Esophagus muscularis mucosa (tissue), 4 donors: ENCODE data around the gene TWSG1. TPM values are rescaled to one million over a fixed set of nuclear protein-coding genes. Genes with fewer than 3 reads are reported as not detected.
A peak's percentile ranks its signal among the peaks of the same experiment; 100 is the strongest.

ENCODE experiments used
- DNase-seq: peaks from one replicate; pipeline ENCODE4 v3.0.0-alpha.2; 2017; ENCODE audit errors: extremely low spot score
- H3K27ac ChIP-seq, 4 donors: fragments of 200-600 bp; sonication (generic); replicated peaks in 1 of 4; 1 replicate in 3 of 4; 2 replicates in 1 of 4; pipeline ENCODE4 v1.5.1; 2016 to 2019; ENCODE audit warnings: mild to moderate bottlenecking in 1 of 4
- H3K27me3 ChIP-seq, 4 donors: fragments of 200-600 bp; sonication (generic); one replicate each; pipeline versions ENCODE4 v1.5.1 to v1.6.0; 2016 to 2019
- H3K36me3 ChIP-seq, 4 donors: fragments of 200-600 bp; sonication (generic); one replicate each; pipeline ENCODE4 v1.5.1; 2016 to 2019
- H3K4me1 ChIP-seq, 4 donors: fragments of 200-600 bp; sonication (generic); one replicate each; pipeline ENCODE4 v1.5.1; 2016 to 2019
- H3K4me3 ChIP-seq, 4 donors: fragments of 200-600 bp; sonication (generic); 1 replicate in 2 of 4; 2 replicates in 2 of 4; pipeline ENCODE4 v1.5.1; 2016 to 2019; ENCODE audit warnings: mild to moderate bottlenecking in 4 of 4, moderate library complexity in 1 of 4
- H3K9me3 ChIP-seq, 4 donors: fragments of 200-600 bp; sonication (generic); 1 replicate in 3 of 4; 2 replicates in 1 of 4; pipeline ENCODE4 v1.5.1; 2016 to 2019
- CTCF ChIP-seq, 3 experiments: fragments of 200-600 bp in 2 of 3; fragments of 450-650 bp in 1 of 3; sonication (generic) in 2 of 3; IDR thresholded peaks; one replicate each; pipeline ENCODE4 v1.5.1; 2017 to 2019; ENCODE audit warnings: antibody characterized with exemption in 3 of 3, mild to moderate bottlenecking in 2 of 3, moderate library complexity in 1 of 3
- EP300 ChIP-seq: sonication (generic); formaldehyde crosslinking; IDR thresholded peaks from one replicate; pipeline ENCODE4 v1.6.1; 2017; ENCODE audit warnings: antibody characterized with exemption
- POLR2A ChIP-seq: fragments of 450-650 bp; IDR thresholded peaks from one replicate; pipeline ENCODE4 v1.6.1; 2017; ENCODE audit warnings: antibody characterized with exemption, moderate library complexity, mild to moderate bottlenecking, low read depth
- POLR2AphosphoS5 ChIP-seq, 2 donors: sonication (generic); formaldehyde crosslinking; IDR thresholded peaks; one replicate each; pipeline ENCODE4 v1.6.1; 2017; ENCODE audit warnings: antibody characterized with exemption in 2 of 2
- WGBS: methylation state at CpG from one replicate; pipeline ENCODE4 v1.1.5; 2018; 5-methylcytosine and 5-hydroxymethylcytosine counted together
- intact Hi-C: fragments of 100-400 bp; cut with DNase I; formaldehyde crosslinking; loops from one replicate; pipeline ENCODE4 v1.15.1; 2023
- total RNA-seq, 4 donors: library from RNA; depleted of rRNA; stranded (reverse); fragments of >200 nt; gene quantifications; one replicate each; pipeline versions ENCODE4 v1.1.0 to v1.2.1, GENCODE V29; 2016

Gene TWSG1
- total RNA-seq, 4 donors from 2014 or later = 88.1 to 131 (median 101) TPM

GRCh38 chr18:9436206-9436929 is 101.8 kb downstream of the TWSG1 start:
- 75% methylated on average over 5 of the region's 5 CpGs for WGBS
- peak overlapping the region in 1 of 4 donors; percentile 4 for H3K27ac ChIP-seq
- H3K36me3 ChIP-seq = no peaks in the 10 kb centered on the region
- no peaks in the 10 kb centered on the region for H3K27me3 ChIP-seq
- H3K4me3 ChIP-seq = no peak overlapping the region
- TF ChIP-seq POLR2AphosphoS5 (IDR thresholded peaks at IDR 0.05) = no peak
- TF ChIP-seq EP300 = no peak
- peaks cover 0 to 16% (median 13%) of the 10 kb centered on the region in 4 donors for H3K4me1 ChIP-seq
- H3K9me3 ChIP-seq = no peaks in the 10 kb centered on the region
- DNase-seq = no peak
- intact Hi-C loops = no loop called here

GRCh38 chr18:9437021-9437437 is 102.5 kb downstream of the TWSG1 start:
- no peak for DNase-seq
- Histone ChIP-seq H3K27ac (peak overlapping the region in 2 of 4 donors; percentile 4 to 20), H3K4me1 (peaks cover 0 to 16% (median 13%) of the 10 kb centered on the region in 4 donors), H3K9me3 (no peaks in the 10 kb centered on the region), H3K36me3 (no peaks in the 10 kb centered on the region), H3K4me3 (no peak overlapping the region), H3K27me3 (no peaks in the 10 kb centered on the region)
- 37% methylated on average over 5 of the region's 5 CpGs for WGBS
- intact Hi-C loops = no loop called here
- TF ChIP-seq EP300 (no peak), POLR2A (no peak)

GRCh38 chr18:9437672-9438071 is 103.1 kb downstream of the TWSG1 start:
- TF ChIP-seq POLR2A (no peak), CTCF (IDR thresholded peaks at IDR 0.05) (no peak), POLR2AphosphoS5 (IDR thresholded peaks at IDR 0.05) (no peak), EP300 (no peak)
- intact Hi-C loops = no loop called here

GRCh38 chr18:9441061-9441460 is 106.5 kb downstream of the TWSG1 start:
- no peak for TF ChIP-seq EP300
- no peak for TF ChIP-seq POLR2A
- no peak for TF ChIP-seq POLR2AphosphoS5 (IDR thresholded peaks at IDR 0.05)
- no peak for TF ChIP-seq CTCF (IDR thresholded peaks at IDR 0.05)
- 94% methylated on average over 3 of the region's 3 CpGs for WGBS
- Histone ChIP-seq H3K36me3 (no peaks in the 10 kb centered on the region), H3K4me3 (no peak overlapping the region), H3K27me3 (no peaks in the 10 kb centered on the region), H3K4me1 (no peaks in the 10 kb centered on the region), H3K27ac (no peak overlapping the region), H3K9me3 (no peaks in the 10 kb centered on the region)
- intact Hi-C loops = no loop called here
- no peak for DNase-seq

More at GRCh38 chr18:9437672-9438071, 103.1 kb downstream of the TWSG1 start:
- Histone ChIP-seq H3K4me3 (no peak overlapping the region), H3K27me3 (no peaks in the 10 kb centered on the region), H3K9me3 (no peaks in the 10 kb centered on the region), H3K4me1 (peaks cover 0 to 16% (median 13%) of the 10 kb centered on the region in 4 donors), H3K27ac (peak overlapping the region in 1 of 4 donors; percentile 4), H3K36me3 (no peaks in the 10 kb centered on the region)
- 99% methylated on average over 4 of the region's 4 CpGs for WGBS
- DNase-seq = no peak

GRCh38 chr18:9444549-9444948 is 110.0 kb downstream of the TWSG1 start:
- Histone ChIP-seq H3K36me3 (no peaks in the 10 kb centered on the region), H3K27me3 (no peaks in the 10 kb centered on the region), H3K9me3 (peaks cover 0 to 4% (median 0%) of the 10 kb centered on the region in 4 donors), H3K27ac (no peak overlapping the region), H3K4me1 (no peaks in the 10 kb centered on the region), H3K4me3 (no peak overlapping the region)
- no peak for TF ChIP-seq POLR2A
- TF ChIP-seq POLR2AphosphoS5 (IDR thresholded peaks at IDR 0.05) = no peak
- no peak for TF ChIP-seq CTCF (IDR thresholded peaks at IDR 0.05)
- TF ChIP-seq EP300 = no peak
- intact Hi-C loops = no loop called here
- DNase-seq = no peak
- 89% methylated on average over 3 of the region's 3 CpGs for whole genome bisulfite sequencing
